Fibroblast of villous mesenchyme (primary cell): ENCODE data around the gene DDHD1. TPM values are rescaled to one million over a fixed set of nuclear protein-coding genes. Genes with fewer than 3 reads are reported as not detected.
A peak's percentile ranks its signal among the peaks of the same experiment; 100 is the strongest.

Experiments used
- DNase-seq: peaks from one replicate; pipeline ENCODE4 v3.0.0-alpha.2; 2010; ENCODE audit warnings: low read depth
- H3K4me3 ChIP-seq: 2 replicates; pipeline ENCODE4 v1.5.1; 2011; ENCODE audit warnings: low read depth, mild to moderate bottlenecking, low read length
- CTCF ChIP-seq: IDR thresholded peaks from 2 replicates; pipeline ENCODE4 v1.5.1; 2012; ENCODE audit warnings: low read depth, mild to moderate bottlenecking, low read length; ENCODE audit not compliant: insufficient read depth
- total RNA-seq: library from RNA; depleted of rRNA; stranded (reverse); fragments of >200 nt; gene quantifications from 2 replicates; pipeline ENCODE4 v1.2.3, GENCODE V29; 2012

Gene DDHD1
- total RNA-seq, 1 donor, result 42.7 TPM

- no peak for TF ChIP-seq CTCF
These were observed 118.4 kb downstream of the DDHD1 start for GRCh38 chr14:53034688-53035230.

GRCh38 chr14:53034036-53034435, 119.1 kb downstream of the DDHD1 start:
- TF ChIP-seq CTCF, result no peak
- H3K4me3 ChIP-seq, result no peak overlapping the region
- no peak for DNase-seq

More at GRCh38 chr14:53034688-53035230, 118.4 kb downstream of the DDHD1 start:
- H3K4me3 ChIP-seq, result no peak overlapping the region
- DNase-seq, result peak; percentile 72

GRCh38 chr14:53032838-53033390, 120.2 kb downstream of the DDHD1 start:
- H3K4me3 ChIP-seq, result no peak overlapping the region
- TF ChIP-seq CTCF, result no peak
- DNase-seq, result peak; percentile 58

GRCh38 chr14:53032161-53032803, 120.8 kb downstream of the DDHD1 start:
- peak; percentile 62 for DNase-seq
- no peak for TF ChIP-seq CTCF
- H3K4me3 ChIP-seq, result no peak overlapping the region

GRCh38 chr14:53027562-53027961, 125.6 kb downstream of the DDHD1 start:
- DNase-seq, result no peak
- H3K4me3 ChIP-seq, result no peak overlapping the region
- no peak for TF ChIP-seq CTCF

- no peak for TF ChIP-seq CTCF
- DNase-seq, result no peak
- no peak overlapping the region for H3K4me3 ChIP-seq
These were observed 126.1 kb downstream of the DDHD1 start for GRCh38 chr14:53027041-53027440.
